K562 (cell line): ENCODE results near the gene ATF3. TPM values are rescaled to one million over a fixed set of nuclear protein-coding genes. Genes with fewer than 3 reads are reported as not detected.

Experiments used
- FOSL1 ChIP-seq: fragments of 200-800 bp; sonication (Bioruptor generic); conservative IDR thresholded peaks from 2 replicates; pipeline ENCODE4 v1.6.1; 2016; ENCODE audit warnings: missing genetic modification characterization, missing compliant biosample characterization
- RAD51 ChIP-seq: fragments of 450-650 bp; IDR thresholded peaks from 2 replicates; pipeline ENCODE4 v1.7.1; 2016; ENCODE audit warnings: low read depth, mild to moderate bottlenecking, borderline replicate concordance
- RBM22 ChIP-seq: fragments of 200-400 bp; formaldehyde crosslinking; IDR thresholded peaks from 2 replicates; pipeline ENCODE4 v1.6.1; 2018; ENCODE audit warnings: low read length, low read depth; ENCODE audit not compliant: poor library complexity, severe bottlenecking
- RFX1 ChIP-seq: fragments of 450-650 bp; IDR thresholded peaks from 2 replicates; pipeline ENCODE4 v1.6.1; 2016; ENCODE audit warnings: mild to moderate bottlenecking, moderate library complexity
- THRA ChIP-seq: fragments of 450-650 bp; IDR thresholded peaks from 2 replicates; pipeline ENCODE4 v1.6.1; 2017; ENCODE audit warnings: mild to moderate bottlenecking, moderate library complexity
- VEZF1 ChIP-seq: fragments of 200-800 bp; sonication (Bioruptor generic); IDR thresholded peaks from 2 replicates; pipeline ENCODE4 v1.6.1; 2017; ENCODE audit warnings: missing genetic modification characterization, missing compliant biosample characterization
- polyA plus RNA-seq, 8 experiments: library from polyadenylated mRNA; depleted of rRNA in 4 of 8; stranded (reverse) in 5 of 8; unstranded in 3 of 8; fragments of >200 nt; fragmentation: Nextera tagmentation in 2 of 8; fragmentation: Illumina TruSeq in 1 of 8; extraction: Ambion mirVana in 2 of 8; extraction: Trizol in 1 of 8; gene quantifications; 2 replicates each; pipeline versions ENCODE4 v1.2.1 to v1.2.3, GENCODE V29; 2011 to 2014; ENCODE audit warnings: inconsistent platforms in 1 of 8, missing spikeins in 1 of 8
- total RNA-seq, 7 experiments: library from RNA; depleted of rRNA in 6 of 7; stranded (reverse); fragments of >200 nt in 6 of 7; fragmentation: Illumina TruSeq in 2 of 7; extraction: Trizol in 2 of 7; gene quantifications; 2 replicates each; pipeline versions ENCODE4 v1.2.1 to v1.2.3, GENCODE V29; 2011 to 2021; ENCODE audit warnings: low replicate concordance in 1 of 7

ATF3 gene
- total and polyA plus RNA-seq, 9 of the 15 experiments (the other 6 are each of a cell fraction or from before 2014, with no cell fraction given): 3.5 to 28.2 (median 19.8) TPM

- no peak for TF ChIP-seq RAD51
- TF ChIP-seq VEZF1 (CRISPR knock-in tag): peak; percentile 69
- peak; percentile 83 for TF ChIP-seq FOSL1 (tag)
- TF ChIP-seq RBM22: no peak
- TF ChIP-seq THRA: no peak
- TF ChIP-seq RFX1: peak; percentile 73
Observed at GRCh38 chr1:212667223-212668139, 58.9 kb downstream of the ATF3 start (continued).
